GM12878 (cell line): Measurements from ENCODE around the gene TRPM5. TPM values are rescaled to one million over a fixed set of nuclear protein-coding genes. Genes with fewer than 3 reads are reported as not detected.

Experiments
- CREM ChIP-seq: IDR thresholded peaks from 2 replicates; pipeline ENCODE4 v1.6.1; 2014; ENCODE audit warnings: antibody characterized with exemption, low read depth
- GATAD2B ChIP-seq: fragments of 450-650 bp; conservative IDR thresholded peaks from 2 replicates; pipeline ENCODE4 v1.6.1; 2017; ENCODE audit warnings: low read depth, mild to moderate bottlenecking, moderate library complexity
- NR2F1 ChIP-seq: fragments of 450-650 bp; conservative IDR thresholded peaks from 2 replicates; pipeline ENCODE4 v1.6.1; 2017; ENCODE audit warnings: mild to moderate bottlenecking
- TAF1 ChIP-seq: IDR thresholded peaks from 2 replicates; pipeline ENCODE4 v1.6.1; 2011; ENCODE audit warnings: mild to moderate bottlenecking, low read depth, low read length, borderline replicate concordance
- TARDBP ChIP-seq: IDR thresholded peaks from 2 replicates; pipeline ENCODE4 v1.6.1; 2016; ENCODE audit warnings: borderline replicate concordance
- polyA plus RNA-seq, 11 experiments: library from polyadenylated mRNA; depleted of rRNA in 4 of 11; unstranded in 6 of 11; stranded (reverse) in 5 of 11; fragments of >200 nt; fragmentation: Nextera tagmentation in 4 of 11; fragmentation: Illumina TruSeq in 1 of 11; extraction: Ambion mirVana in 4 of 11; extraction: Trizol in 1 of 11; gene quantifications; 1 replicate in 1 of 11; 2 replicates in 10 of 11; pipeline versions ENCODE4 v1.2.1 to v1.2.3, GENCODE V29; 2011 to 2016; ENCODE audit warnings: inconsistent platforms in 2 of 11, missing spikeins in 2 of 11, low read depth in 1 of 11
- total RNA-seq, 4 experiments: library from RNA; depleted of rRNA in 3 of 4; stranded (reverse); fragments of >200 nt in 3 of 4; fragmentation: Illumina TruSeq in 1 of 4; extraction: Trizol in 1 of 4; gene quantifications; 2 replicates each; pipeline versions ENCODE4 v1.2.1 to v1.2.3, GENCODE V29; 2013 to 2021
- TF ChIP-seq, protein P1 (sequence below): IDR thresholded peaks from 2 replicates; pipeline ENCODE4 v1.6.1; 2012; ENCODE audit warnings: mild to moderate bottlenecking, low read depth, low read length
- TF ChIP-seq, protein P2 (sequence below): fragments of 450-650 bp; IDR thresholded peaks from 2 replicates; pipeline ENCODE4 v1.6.1; 2018; ENCODE audit warnings: borderline replicate concordance, mild to moderate bottlenecking; ENCODE audit not compliant: partially characterized antibody
- TF ChIP-seq, protein P3 (sequence below): IDR thresholded peaks from 2 replicates; pipeline ENCODE4 v1.6.1; 2011; ENCODE audit warnings: low read depth, low read length, improper control_type of control experiment, borderline replicate concordance
- TF ChIP-seq, protein P4 (sequence below): fragments of 450-650 bp; IDR thresholded peaks from 2 replicates; pipeline ENCODE4 v1.6.1; 2017; ENCODE audit warnings: mild to moderate bottlenecking
- TF ChIP-seq, protein P5 (sequence below): fragments of 150-350 bp; IDR thresholded peaks from 2 replicates; pipeline ENCODE4 v1.6.1; 2014; ENCODE audit warnings: mild to moderate bottlenecking, low read depth, low read length
- TF ChIP-seq, protein P6 (sequence below): fragments of 450-650 bp; IDR thresholded peaks from 2 replicates; pipeline ENCODE4 v1.6.1; 2016; ENCODE audit warnings: mild to moderate bottlenecking, moderate library complexity, borderline replicate concordance
- TF ChIP-seq, protein P7 (sequence below), 3 experiments: IDR thresholded peaks in 2 of 3; conservative IDR thresholded peaks in 1 of 3; 2 replicates each; pipeline ENCODE4 v1.5.1; 2011; ENCODE audit warnings: low read depth in 3 of 3, low read length in 3 of 3, mild to moderate bottlenecking in 3 of 3, control low read depth in 2 of 3, moderate library complexity in 2 of 3, inconsistent platforms in 1 of 3, mixed read lengths in 1 of 3; ENCODE audit not compliant: control insufficient read depth in 2 of 3, insufficient read depth in 1 of 3; ENCODE audit errors: extremely low read depth in 1 of 3

Gene TRPM5
- total and polyA plus RNA-seq, 10 of the 15 experiments (the other 5 are each of a cell fraction or from before 2014, with no cell fraction given) = not detected

DNA sequence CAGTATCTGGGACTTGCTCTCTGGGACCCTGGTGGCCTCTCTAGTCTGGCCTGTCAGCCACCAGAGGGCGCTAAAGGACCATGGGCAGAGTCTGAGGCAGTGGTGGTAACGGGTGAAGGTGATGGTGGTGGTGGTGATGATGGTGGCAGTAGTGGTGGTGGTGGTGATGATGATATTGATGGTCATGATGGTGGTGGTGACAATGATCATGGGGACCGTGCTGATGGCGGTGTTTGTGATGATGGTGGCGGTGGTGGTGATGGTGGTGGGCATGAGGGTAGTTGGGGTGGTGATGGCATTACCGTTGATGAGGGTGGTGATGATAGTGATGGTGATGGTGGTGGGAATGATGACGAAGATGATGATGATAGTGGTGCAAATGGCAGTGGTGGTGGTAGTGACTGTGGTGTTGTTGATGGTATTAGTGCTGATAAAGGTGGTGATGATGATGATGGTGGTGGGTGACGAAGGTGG lies 16.0 kb downstream of the TRPM5 start (continued):
- TF ChIP-seq TARDBP (no peak), CREM (no peak), GATAD2B (no peak), TAF1 (no peak), NR2F1 (no peak)
- TF ChIP-seq, protein P1, sequence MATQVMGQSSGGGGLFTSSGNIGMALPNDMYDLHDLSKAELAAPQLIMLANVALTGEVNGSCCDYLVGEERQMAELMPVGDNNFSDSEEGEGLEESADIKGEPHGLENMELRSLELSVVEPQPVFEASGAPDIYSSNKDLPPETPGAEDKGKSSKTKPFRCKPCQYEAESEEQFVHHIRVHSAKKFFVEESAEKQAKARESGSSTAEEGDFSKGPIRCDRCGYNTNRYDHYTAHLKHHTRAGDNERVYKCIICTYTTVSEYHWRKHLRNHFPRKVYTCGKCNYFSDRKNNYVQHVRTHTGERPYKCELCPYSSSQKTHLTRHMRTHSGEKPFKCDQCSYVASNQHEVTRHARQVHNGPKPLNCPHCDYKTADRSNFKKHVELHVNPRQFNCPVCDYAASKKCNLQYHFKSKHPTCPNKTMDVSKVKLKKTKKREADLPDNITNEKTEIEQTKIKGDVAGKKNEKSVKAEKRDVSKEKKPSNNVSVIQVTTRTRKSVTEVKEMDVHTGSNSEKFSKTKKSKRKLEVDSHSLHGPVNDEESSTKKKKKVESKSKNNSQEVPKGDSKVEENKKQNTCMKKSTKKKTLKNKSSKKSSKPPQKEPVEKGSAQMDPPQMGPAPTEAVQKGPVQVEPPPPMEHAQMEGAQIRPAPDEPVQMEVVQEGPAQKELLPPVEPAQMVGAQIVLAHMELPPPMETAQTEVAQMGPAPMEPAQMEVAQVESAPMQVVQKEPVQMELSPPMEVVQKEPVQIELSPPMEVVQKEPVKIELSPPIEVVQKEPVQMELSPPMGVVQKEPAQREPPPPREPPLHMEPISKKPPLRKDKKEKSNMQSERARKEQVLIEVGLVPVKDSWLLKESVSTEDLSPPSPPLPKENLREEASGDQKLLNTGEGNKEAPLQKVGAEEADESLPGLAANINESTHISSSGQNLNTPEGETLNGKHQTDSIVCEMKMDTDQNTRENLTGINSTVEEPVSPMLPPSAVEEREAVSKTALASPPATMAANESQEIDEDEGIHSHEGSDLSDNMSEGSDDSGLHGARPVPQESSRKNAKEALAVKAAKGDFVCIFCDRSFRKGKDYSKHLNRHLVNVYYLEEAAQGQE = no peak
- TF ChIP-seq, protein P2, sequence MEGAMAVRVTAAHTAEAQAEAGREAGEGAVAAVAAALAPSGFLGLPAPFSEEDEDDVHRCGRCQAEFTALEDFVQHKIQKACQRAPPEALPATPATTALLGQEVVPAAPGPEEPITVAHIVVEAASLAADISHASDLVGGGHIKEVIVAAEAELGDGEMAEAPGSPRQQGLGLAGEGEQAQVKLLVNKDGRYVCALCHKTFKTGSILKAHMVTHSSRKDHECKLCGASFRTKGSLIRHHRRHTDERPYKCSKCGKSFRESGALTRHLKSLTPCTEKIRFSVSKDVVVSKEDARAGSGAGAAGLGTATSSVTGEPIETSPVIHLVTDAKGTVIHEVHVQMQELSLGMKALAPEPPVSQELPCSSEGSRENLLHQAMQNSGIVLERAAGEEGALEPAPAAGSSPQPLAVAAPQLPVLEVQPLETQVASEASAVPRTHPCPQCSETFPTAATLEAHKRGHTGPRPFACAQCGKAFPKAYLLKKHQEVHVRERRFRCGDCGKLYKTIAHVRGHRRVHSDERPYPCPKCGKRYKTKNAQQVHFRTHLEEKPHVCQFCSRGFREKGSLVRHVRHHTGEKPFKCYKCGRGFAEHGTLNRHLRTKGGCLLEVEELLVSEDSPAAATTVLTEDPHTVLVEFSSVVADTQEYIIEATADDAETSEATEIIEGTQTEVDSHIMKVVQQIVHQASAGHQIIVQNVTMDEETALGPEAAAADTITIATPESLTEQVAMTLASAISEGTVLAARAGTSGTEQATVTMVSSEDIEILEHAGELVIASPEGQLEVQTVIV = no peak
- TF ChIP-seq, protein P3, sequence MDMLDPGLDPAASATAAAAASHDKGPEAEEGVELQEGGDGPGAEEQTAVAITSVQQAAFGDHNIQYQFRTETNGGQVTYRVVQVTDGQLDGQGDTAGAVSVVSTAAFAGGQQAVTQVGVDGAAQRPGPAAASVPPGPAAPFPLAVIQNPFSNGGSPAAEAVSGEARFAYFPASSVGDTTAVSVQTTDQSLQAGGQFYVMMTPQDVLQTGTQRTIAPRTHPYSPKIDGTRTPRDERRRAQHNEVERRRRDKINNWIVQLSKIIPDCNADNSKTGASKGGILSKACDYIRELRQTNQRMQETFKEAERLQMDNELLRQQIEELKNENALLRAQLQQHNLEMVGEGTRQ = no peak
- TF ChIP-seq, protein P4, sequence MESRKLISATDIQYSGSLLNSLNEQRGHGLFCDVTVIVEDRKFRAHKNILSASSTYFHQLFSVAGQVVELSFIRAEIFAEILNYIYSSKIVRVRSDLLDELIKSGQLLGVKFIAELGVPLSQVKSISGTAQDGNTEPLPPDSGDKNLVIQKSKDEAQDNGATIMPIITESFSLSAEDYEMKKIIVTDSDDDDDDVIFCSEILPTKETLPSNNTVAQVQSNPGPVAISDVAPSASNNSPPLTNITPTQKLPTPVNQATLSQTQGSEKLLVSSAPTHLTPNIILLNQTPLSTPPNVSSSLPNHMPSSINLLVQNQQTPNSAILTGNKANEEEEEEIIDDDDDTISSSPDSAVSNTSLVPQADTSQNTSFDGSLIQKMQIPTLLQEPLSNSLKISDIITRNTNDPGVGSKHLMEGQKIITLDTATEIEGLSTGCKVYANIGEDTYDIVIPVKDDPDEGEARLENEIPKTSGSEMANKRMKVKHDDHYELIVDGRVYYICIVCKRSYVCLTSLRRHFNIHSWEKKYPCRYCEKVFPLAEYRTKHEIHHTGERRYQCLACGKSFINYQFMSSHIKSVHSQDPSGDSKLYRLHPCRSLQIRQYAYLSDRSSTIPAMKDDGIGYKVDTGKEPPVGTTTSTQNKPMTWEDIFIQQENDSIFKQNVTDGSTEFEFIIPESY = no peak
- TF ChIP-seq, protein P5, sequence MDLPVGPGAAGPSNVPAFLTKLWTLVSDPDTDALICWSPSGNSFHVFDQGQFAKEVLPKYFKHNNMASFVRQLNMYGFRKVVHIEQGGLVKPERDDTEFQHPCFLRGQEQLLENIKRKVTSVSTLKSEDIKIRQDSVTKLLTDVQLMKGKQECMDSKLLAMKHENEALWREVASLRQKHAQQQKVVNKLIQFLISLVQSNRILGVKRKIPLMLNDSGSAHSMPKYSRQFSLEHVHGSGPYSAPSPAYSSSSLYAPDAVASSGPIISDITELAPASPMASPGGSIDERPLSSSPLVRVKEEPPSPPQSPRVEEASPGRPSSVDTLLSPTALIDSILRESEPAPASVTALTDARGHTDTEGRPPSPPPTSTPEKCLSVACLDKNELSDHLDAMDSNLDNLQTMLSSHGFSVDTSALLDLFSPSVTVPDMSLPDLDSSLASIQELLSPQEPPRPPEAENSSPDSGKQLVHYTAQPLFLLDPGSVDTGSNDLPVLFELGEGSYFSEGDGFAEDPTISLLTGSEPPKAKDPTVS = no peak
- TF ChIP-seq, protein P6, sequence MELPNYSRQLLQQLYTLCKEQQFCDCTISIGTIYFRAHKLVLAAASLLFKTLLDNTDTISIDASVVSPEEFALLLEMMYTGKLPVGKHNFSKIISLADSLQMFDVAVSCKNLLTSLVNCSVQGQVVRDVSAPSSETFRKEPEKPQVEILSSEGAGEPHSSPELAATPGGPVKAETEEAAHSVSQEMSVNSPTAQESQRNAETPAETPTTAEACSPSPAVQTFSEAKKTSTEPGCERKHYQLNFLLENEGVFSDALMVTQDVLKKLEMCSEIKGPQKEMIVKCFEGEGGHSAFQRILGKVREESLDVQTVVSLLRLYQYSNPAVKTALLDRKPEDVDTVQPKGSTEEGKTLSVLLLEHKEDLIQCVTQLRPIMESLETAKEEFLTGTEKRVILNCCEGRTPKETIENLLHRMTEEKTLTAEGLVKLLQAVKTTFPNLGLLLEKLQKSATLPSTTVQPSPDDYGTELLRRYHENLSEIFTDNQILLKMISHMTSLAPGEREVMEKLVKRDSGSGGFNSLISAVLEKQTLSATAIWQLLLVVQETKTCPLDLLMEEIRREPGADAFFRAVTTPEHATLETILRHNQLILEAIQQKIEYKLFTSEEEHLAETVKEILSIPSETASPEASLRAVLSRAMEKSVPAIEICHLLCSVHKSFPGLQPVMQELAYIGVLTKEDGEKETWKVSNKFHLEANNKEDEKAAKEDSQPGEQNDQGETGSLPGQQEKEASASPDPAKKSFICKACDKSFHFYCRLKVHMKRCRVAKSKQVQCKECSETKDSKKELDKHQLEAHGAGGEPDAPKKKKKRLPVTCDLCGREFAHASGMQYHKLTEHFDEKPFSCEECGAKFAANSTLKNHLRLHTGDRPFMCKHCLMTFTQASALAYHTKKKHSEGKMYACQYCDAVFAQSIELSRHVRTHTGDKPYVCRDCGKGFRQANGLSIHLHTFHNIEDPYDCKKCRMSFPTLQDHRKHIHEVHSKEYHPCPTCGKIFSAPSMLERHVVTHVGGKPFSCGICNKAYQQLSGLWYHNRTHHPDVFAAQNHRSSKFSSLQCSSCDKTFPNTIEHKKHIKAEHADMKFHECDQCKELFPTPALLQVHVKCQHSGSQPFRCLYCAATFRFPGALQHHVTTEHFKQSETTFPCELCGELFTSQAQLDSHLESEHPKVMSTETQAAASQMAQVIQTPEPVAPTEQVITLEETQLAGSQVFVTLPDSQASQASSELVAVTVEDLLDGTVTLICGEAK = no peak
- TF ChIP-seq, protein P7, sequence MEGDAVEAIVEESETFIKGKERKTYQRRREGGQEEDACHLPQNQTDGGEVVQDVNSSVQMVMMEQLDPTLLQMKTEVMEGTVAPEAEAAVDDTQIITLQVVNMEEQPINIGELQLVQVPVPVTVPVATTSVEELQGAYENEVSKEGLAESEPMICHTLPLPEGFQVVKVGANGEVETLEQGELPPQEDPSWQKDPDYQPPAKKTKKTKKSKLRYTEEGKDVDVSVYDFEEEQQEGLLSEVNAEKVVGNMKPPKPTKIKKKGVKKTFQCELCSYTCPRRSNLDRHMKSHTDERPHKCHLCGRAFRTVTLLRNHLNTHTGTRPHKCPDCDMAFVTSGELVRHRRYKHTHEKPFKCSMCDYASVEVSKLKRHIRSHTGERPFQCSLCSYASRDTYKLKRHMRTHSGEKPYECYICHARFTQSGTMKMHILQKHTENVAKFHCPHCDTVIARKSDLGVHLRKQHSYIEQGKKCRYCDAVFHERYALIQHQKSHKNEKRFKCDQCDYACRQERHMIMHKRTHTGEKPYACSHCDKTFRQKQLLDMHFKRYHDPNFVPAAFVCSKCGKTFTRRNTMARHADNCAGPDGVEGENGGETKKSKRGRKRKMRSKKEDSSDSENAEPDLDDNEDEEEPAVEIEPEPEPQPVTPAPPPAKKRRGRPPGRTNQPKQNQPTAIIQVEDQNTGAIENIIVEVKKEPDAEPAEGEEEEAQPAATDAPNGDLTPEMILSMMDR (IDR thresholded peaks at IDR 0.05 in 2 of 3, conservative IDR thresholded peaks at IDR 0.05 in 1 of 3; ENCODE audit: control insufficient read depth in 2 of 3, extremely low read depth in 1 of 3, insufficient read depth in 1 of 3, low read depth in 3 of 3, low read length in 3 of 3) = peak; percentile 81 to 92 (median 87)
